A549 (cell line): ENCODE data around the gene TULP1.

Experiments used
- BHLHE40 ChIP-seq: IDR thresholded peaks from 2 replicates; pipeline ENCODE4 v1.6.1; 2012; ENCODE audit warnings: low read depth, low read length, inconsistent platforms
- E2F6 ChIP-seq: IDR thresholded peaks from 2 replicates; pipeline ENCODE4 v1.6.1; 2012; ENCODE audit warnings: low read depth, borderline replicate concordance
- EHF ChIP-seq: fragments of 250-450 bp; sonication (Bioruptor Pico); IDR thresholded peaks from 2 replicates; pipeline ENCODE4 v1.5.0; 2020; ENCODE audit warnings: mild to moderate bottlenecking
- ESRRA ChIP-seq: fragments of 150-350 bp; IDR thresholded peaks from 2 replicates; pipeline ENCODE4 v1.6.1; 2014; ENCODE audit warnings: mild to moderate bottlenecking, low read length, borderline replicate concordance
- GATA3 ChIP-seq: IDR thresholded peaks from 2 replicates; pipeline ENCODE4 v1.6.1; 2012; ENCODE audit warnings: borderline replicate concordance
- ZFP36 ChIP-seq: fragments of 450-650 bp; IDR thresholded peaks from 2 replicates; pipeline ENCODE4 v1.6.1; 2014; ENCODE audit warnings: borderline replicate concordance; ENCODE audit not compliant: partially characterized antibody
- TF ChIP-seq, protein P1 (sequence below): fragments of >200 bp; sonication (Bioruptor Twin); formaldehyde crosslinking; IDR thresholded peaks from 3 replicates; pipeline ENCODE4 v1.5.1; 2016

DNA sequence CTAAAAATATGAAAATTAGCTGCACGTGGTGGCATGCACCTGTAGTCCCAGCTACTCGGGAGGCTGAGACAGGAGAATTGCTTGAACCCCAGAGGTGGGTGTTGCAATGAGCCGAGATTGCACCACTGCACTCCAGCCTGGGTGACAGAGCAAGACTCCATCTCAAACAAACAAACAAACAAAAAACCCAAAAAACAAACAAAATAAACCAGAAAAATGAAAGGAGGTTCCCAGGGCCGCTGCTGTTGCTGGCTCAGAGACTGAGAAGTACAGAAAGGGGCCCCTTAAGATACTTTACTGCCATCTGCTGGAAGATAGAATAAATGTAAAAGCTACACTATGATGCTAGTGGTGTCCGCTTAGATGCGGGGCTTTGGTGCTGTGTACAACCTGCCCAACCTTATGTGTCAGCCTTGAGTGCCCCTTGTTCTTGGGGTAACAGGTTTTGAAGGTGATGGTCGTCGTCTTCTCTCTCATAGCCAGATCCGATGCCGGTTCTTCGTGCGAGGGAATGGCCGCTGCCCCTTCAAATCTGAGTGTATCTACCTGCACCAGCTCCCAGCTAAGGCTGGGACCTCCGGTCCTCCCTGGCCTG, 63.3 kb downstream of the TULP1 start:
- TF ChIP-seq, protein P1, sequence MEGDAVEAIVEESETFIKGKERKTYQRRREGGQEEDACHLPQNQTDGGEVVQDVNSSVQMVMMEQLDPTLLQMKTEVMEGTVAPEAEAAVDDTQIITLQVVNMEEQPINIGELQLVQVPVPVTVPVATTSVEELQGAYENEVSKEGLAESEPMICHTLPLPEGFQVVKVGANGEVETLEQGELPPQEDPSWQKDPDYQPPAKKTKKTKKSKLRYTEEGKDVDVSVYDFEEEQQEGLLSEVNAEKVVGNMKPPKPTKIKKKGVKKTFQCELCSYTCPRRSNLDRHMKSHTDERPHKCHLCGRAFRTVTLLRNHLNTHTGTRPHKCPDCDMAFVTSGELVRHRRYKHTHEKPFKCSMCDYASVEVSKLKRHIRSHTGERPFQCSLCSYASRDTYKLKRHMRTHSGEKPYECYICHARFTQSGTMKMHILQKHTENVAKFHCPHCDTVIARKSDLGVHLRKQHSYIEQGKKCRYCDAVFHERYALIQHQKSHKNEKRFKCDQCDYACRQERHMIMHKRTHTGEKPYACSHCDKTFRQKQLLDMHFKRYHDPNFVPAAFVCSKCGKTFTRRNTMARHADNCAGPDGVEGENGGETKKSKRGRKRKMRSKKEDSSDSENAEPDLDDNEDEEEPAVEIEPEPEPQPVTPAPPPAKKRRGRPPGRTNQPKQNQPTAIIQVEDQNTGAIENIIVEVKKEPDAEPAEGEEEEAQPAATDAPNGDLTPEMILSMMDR, result peak; percentile 66
- no peak for TF ChIP-seq E2F6
- TF ChIP-seq ZFP36, result no peak
- TF ChIP-seq GATA3, result no peak
- TF ChIP-seq EHF, result no peak
- TF ChIP-seq ESRRA, result no peak
- TF ChIP-seq BHLHE40, result no peak
